Endothelial cell of umbilical vein (primary cell): ENCODE data around the gene BOD1L1.

Experiments
- GATA2 ChIP-seq: IDR thresholded peaks from 2 replicates; pipeline ENCODE4 v1.7.0; 2011; ENCODE audit warnings: low read depth, mild to moderate bottlenecking, moderate library complexity, mixed read lengths, low read length; ENCODE audit not compliant: insufficient read length, insufficient read depth
- MYC ChIP-seq: IDR thresholded peaks from one replicate; pipeline ENCODE4 v1.6.1; 2011; ENCODE audit warnings: mild to moderate bottlenecking, low read depth, low read length
- POLR2A ChIP-seq: IDR thresholded peaks from 2 replicates; pipeline ENCODE4 v1.6.1; 2012; ENCODE audit warnings: low read depth, mild to moderate bottlenecking, control low read depth, low read length
- POLR2AphosphoS5 ChIP-seq: IDR thresholded peaks from 2 replicates; pipeline ENCODE4 v1.6.1; 2012; ENCODE audit warnings: low read depth, mild to moderate bottlenecking, control low read depth, low read length, moderate library complexity; ENCODE audit not compliant: insufficient read depth
- TF ChIP-seq, protein P1 (sequence below), 2 donors: IDR thresholded peaks; 1 replicate in 1 of 2; 2 replicates in 1 of 2; pipeline ENCODE4 v1.5.1; 2011; ENCODE audit warnings: low read length in 2 of 2, mild to moderate bottlenecking in 2 of 2, moderate library complexity in 2 of 2, control low read depth in 1 of 2, inconsistent platforms in 1 of 2, low read depth in 1 of 2; ENCODE audit not compliant: insufficient read depth in 1 of 2; ENCODE audit errors: extremely low read depth in 1 of 2

DNA sequence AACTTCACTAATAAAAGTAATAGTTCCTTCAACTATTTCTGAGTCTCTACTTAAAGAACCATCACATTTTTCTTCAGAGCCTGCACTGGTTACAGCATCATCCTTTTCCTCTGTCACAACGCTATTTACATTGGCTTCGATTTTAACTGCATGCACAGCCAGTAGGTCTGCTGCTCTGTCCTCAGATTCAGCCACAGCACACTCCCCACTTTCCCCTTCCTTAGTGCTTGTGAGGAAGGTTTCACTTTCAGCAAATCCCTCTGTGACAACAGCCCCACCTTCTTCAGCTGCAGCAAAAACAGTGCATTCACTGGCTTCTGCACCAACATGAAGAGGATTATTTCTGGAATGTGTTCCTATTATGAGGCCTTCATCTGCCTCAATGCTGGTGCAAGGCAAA is 25.7 kb downstream of the BOD1L1 start:
- TF ChIP-seq, protein P1, sequence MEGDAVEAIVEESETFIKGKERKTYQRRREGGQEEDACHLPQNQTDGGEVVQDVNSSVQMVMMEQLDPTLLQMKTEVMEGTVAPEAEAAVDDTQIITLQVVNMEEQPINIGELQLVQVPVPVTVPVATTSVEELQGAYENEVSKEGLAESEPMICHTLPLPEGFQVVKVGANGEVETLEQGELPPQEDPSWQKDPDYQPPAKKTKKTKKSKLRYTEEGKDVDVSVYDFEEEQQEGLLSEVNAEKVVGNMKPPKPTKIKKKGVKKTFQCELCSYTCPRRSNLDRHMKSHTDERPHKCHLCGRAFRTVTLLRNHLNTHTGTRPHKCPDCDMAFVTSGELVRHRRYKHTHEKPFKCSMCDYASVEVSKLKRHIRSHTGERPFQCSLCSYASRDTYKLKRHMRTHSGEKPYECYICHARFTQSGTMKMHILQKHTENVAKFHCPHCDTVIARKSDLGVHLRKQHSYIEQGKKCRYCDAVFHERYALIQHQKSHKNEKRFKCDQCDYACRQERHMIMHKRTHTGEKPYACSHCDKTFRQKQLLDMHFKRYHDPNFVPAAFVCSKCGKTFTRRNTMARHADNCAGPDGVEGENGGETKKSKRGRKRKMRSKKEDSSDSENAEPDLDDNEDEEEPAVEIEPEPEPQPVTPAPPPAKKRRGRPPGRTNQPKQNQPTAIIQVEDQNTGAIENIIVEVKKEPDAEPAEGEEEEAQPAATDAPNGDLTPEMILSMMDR (IDR thresholded peaks at IDR 0.05; ENCODE audit: extremely low read depth in 1 of 2, insufficient read depth in 1 of 2, low read depth in 1 of 2, low read length in 2 of 2) = no peak
- no peak for TF ChIP-seq GATA2
- no peak for TF ChIP-seq MYC
- no peak for TF ChIP-seq POLR2AphosphoS5
- no peak for TF ChIP-seq POLR2A
